GM19452 (cell line): ENCODE measurements around the gene IZUMO1.
"Not testable (repeated sequence)": the region's sequence is repeated elsewhere in the genome, so short reads cannot be mapped to it uniquely, and the experiment has no call there.

Source experiments
- ATAC-seq: cut with Tn5 transposase; IDR thresholded peaks from one replicate; pipeline ENCODE4 v1.9.1; 2021; ENCODE audit not compliant: unreplicated experiment

IZUMO1 gene

GRCh38 chr19:48738557-48739403, 7.9 kb downstream of the IZUMO1 start:
- ATAC-seq = peak; percentile 82

DNA sequence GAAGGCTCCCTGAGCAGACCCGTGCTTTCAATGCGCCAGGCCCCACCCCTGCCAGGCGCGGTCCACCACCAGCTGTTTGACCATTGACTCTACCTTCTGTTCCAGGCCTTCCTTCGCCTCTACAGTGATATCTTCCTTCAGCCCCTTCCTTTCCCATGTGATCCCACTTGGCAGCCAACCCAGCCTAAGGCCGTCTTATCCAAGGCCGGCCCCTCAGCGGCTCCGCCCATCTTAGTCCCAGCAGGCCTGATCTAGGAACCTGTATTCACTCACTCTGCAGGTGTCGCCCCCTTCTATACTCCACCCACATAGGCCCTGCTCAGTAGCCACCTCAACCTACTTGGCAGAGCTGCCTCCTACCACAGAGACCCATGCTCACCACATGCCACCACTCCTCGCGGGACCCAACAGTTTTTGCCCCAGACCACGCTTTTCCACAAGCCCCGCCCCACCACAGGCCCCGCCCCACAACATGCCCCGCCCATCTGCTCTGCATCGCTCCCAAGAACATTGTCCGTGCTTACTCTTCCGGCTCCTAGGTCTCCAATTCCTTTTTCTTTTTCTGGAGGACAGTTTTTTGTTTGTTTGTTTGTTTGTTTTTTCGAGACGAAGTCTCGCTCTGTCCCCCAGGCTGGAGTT, 9.2 kb downstream of the IZUMO1 start:
- ATAC-seq = no peak

DNA sequence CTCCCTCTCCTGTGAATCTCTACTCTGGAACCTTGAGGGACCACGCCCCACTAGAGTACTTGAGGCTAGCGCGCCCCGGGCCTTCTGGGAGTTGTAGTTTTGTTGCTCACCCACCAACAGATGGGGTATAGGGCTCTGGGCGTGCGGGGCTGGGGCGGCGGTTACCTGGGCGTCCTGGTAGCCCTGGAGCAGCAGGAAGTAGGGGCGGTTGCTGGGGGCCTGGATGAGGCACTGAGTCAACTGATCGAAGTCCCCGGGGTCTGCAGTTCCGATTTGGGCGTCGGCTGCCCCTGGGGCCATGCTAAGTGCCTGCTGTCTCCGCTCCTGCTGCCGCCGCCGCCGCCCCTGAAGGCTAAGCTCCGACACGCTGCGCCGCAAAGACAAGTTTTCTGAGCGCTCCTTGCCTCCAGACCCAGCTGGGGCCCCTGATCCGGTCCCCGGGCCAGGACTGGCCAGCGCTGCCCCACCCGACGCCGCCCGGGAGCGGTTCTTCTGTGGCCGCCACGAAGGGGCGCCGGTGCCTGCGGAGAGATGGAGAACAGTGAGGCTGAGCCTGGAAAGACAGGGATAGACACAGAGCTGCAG, 11.6 kb downstream of the IZUMO1 start:
- no peak for ATAC-seq

DNA sequence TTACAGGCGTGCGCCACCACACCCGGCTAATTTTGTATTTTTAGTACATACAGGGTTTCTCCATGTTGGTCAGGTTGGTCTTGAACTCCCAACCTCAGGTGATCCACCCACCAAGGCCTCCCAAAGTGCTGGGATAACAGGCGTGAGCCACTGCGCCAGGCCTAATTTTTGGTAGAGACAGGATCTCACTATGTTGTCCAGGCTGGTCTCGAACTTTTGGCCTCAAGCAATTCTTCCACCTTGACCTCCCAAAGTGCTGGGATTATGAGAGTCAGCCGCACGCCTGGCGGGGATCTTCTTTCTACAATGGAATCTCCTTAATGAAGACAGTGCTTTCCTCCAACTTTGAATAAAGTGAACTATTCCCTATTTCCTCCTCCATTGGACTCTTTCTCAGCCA, 12.1 kb downstream of the IZUMO1 start:
- ATAC-seq = no peak

DNA sequence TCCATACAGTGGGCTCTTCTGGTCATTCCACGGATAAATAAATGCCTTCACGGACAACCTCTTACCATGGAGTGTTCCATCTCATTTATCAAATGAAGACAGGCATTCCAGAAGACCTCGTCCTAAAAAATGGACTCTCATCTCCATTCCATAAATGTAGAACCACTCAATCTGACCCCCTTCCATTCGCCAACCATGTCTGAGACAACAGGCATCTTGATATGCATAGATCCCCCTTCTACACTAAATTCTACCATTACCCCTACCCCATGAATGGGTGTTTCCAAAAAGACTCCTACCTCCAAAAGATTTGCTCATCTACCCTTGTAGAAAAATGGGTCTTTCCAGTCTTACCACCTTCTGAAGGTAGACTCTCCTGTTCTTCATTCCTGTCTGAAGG, 15.3 kb downstream of the IZUMO1 start:
- no peak for ATAC-seq

DNA sequence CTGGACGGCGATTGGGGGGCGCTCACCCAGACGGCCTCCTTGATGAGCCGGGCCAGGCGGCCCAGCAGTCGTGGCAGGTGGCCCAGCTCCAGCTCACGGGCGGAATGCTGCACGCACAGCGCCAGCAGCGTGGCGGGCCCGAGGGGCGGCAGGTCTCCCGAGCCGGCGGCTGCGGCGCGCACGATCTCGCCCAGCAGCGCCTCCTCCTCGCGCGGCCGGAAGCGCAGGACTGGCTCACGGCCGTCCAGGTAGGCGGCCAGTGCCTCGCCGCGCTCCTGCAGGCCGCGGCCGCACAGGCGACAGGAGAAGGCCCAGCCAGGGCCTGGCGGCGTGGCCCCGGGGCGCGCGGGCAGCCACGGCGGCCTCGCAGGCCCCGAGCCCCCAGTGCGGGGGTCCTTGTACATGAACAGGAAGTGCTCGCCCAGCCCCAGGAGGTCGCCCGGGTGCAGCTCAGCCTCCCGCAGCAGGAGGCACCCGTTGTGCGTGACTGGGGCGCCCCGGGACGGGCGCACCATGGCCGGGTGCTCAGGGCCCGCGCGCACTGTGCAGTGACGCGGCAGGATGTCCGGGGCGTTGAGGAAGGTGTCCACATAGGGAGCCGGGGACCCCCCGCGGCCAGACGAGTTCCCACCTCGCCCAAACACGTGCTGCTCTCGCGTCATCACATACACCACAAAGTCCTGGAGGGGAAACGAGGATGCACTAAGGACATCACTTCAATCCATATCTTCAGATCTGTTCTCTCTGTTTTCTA, 17.6 kb downstream of the IZUMO1 start:
- no peak for ATAC-seq

GRCh38 chr19:48726556-48726955, 20.2 kb downstream of the IZUMO1 start:
- no peak for ATAC-seq

DNA sequence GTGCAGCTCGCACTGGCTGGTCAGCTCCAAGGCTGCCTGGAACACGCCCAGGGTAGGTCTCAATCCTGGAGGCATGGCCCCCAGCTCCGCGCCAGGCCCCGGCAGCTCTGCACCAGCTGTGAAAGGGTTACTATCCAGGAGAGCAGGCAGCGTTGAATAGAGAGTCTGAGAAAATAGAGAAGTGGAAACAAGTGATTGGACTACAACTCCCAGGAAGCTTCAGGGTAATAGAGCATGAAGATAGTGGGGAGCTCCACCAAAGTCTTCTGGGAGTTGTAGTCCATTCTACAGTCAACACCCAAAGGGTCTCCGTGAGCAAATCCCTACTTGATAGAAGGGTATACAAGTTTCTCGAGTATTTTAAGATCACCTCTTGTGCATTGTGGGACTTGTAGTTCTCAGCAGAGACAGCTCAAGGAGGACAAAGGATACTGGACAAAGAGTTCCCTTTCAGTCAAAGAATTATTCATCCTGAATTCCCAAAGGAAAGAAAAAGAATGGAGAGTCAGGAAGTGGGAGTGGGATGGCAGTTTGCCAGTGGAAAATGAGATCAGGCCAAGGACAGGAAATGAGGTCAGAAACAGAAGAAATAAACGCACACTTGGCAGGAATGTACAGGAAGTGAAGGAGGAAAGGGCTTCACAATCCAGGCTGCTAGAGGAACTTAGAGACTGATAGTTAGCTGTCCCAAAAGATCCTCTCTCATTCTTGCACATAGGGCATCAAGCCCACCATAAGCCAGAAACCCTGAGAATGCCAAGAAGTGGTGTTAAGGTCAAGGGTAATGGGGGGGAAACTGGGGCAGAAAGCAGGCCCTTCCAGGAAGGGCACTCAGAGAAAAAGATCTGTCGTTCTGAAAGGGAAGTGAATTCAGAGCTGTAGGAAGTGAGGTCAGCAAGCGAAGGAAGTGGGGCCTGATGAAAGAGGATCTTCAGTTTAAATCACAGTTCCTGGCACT, 21.6 kb downstream of the IZUMO1 start:
- ATAC-seq = no peak

- no peak for ATAC-seq
These were observed 24.5 kb downstream of the IZUMO1 start for GRCh38 chr19:48722196-48722708.

GRCh38 chr19:48720613-48721296, 26.0 kb downstream of the IZUMO1 start:
- ATAC-seq = peak; percentile 76

DNA sequence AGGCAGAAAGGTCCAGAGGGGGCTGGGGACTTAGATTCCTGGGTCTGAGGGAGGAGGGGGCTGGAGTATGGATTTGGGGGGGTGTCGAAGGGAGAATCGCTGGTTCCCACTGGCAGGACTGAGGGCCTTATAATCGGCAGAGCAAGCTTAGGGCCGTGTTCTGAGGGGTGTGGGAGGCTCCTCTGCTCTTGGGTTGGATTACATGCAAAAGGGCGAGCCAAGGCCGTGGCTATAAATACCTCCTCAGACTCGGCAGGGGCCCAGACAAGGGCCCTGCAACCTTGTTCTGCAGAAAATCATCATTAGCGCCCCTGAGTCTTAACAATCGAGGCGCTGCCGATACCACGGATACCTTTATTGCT, 26.5 kb downstream of the IZUMO1 start:
- ATAC-seq = peak; percentile 5

DNA sequence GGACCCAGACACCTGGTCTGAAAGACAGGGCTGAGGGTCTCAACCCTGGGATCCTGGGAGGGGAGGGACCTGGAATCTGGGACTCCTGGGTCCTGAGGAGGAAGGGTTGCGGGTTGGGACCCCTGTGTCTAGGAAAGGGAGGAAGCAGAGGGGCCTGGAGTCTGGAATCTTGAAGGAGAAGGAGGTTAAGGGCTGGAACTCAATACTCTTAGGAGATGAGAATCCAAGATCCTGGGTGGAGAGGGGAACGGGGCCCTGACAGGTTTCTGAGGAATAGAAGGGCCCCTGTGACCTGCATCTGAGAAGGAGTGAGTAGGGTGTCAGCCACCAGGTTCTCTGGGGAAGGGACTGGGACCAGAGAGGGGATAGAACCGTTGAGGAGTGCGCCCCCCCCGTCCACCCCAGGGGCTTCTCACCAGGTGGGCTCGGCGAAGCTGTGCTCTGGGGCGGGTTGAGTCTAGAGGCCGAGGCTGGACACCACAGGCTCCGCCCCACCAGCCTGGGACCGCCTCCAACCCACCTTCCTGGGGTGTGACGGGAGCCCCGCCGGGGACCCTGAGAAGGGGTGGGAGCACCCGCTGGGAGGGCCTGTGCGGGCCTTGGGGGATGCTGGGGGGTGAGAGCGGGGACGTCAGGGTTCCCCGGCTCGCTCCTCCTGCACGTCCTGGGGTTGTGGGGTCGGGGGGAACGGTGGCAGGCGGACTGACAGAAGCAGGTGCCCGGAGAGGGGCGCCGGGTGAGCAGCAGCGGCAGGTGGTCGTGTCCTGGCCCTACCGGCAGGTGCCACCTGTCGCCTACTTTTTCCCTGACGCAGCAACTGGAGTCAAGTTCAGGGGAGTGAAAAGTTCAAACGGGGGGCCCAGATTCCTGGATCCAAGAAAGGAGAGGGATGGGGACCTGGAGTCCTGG, 27.2 kb downstream of the IZUMO1 start, which contains the start of gene MAMSTR:
TSS of gene MAMSTR (minus strand) at position 463 of the 909 bp plus-strand sequence. CDS start 694 bp downstream, outside the sequence.
- no peak for ATAC-seq

GRCh38 chr19:48718711-48719231, 27.9 kb downstream of the IZUMO1 start:
- ATAC-seq = no peak

- ATAC-seq = not testable (repeated sequence)
These were observed 28.6 kb downstream of the IZUMO1 start for GRCh38 chr19:48718106-48718505.

DNA sequence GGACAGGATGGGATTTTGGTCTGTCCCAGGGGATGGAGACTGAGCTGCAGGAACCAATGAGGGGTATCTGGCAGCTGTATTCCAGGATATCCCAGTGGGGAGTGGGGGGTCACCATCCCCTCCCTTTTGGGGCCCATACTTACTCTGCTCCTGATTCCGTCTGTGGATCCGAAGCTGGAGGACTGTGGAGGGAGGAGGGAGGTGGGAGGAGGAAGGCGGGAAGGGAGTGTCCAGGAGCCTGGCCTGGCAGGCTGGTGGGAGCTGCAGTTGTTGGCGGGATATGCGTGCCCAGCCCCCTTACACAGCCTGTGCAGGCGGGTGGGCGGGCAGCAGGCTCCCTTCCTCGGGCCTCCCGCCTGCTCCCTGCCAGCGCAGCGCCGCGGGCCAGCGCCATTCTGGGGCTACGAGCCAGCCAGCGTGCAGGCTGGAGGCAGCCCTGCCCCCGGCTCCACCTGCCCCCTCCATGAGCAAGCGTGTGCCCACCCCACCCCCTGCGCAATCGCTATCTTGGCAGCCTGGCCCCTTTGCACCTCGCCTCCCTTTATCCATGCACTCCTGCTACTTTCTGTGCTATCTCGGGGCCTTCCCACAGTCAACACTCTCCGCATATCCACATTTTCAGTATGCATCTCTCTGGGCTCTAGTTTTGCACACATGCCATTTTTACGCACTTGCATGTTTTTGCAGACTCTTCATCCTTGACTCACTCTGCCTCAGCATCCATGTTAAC, 30.0 kb downstream of the IZUMO1 start:
- ATAC-seq = no peak

GRCh38 chr19:48715681-48716171, 31.0 kb downstream of the IZUMO1 start:
- ATAC-seq = no peak
